Retinal pigment epithelial cell (primary cell): ENCODE data around the gene TNFRSF19.
A peak's percentile ranks its signal among the peaks of the same experiment; 100 is the strongest.

Experiments used
- DNase-seq: peaks from one replicate; pipeline ENCODE4 v3.0.0-alpha.2; 2010; ENCODE audit warnings: low read depth
- H3K4me3 ChIP-seq: 2 replicates; pipeline ENCODE4 v1.5.1; 2011; ENCODE audit warnings: mild to moderate bottlenecking, low read length, control low read depth, moderate library complexity
- CTCF ChIP-seq: conservative IDR thresholded peaks from 2 replicates; pipeline ENCODE4 v1.5.1; 2011; ENCODE audit warnings: low read depth, low read length, control low read depth, inconsistent platforms

TNFRSF19 gene

GRCh38 chr13:23619068-23619855 lies 49.0 kb downstream of the TNFRSF19 start:
- no peak for TF ChIP-seq CTCF
- no peak overlapping the region for H3K4me3 ChIP-seq
- no peak for DNase-seq

- H3K4me3 ChIP-seq: no peak overlapping the region
- TF ChIP-seq CTCF: no peak
- no peak for DNase-seq
Measured at GRCh38 chr13:23620211-23620610, 50.0 kb downstream of the TNFRSF19 start.

GRCh38 chr13:23620613-23621315 lies 50.6 kb downstream of the TNFRSF19 start:
- DNase-seq: no peak
- no peak overlapping the region for H3K4me3 ChIP-seq
- TF ChIP-seq CTCF: no peak

GRCh38 chr13:23621316-23621645 lies 51.1 kb downstream of the TNFRSF19 start:
- no peak for TF ChIP-seq CTCF
- DNase-seq: peak; percentile 84
- H3K4me3 ChIP-seq: no peak overlapping the region

- DNase-seq: no peak
- TF ChIP-seq CTCF: no peak
- no peak overlapping the region for H3K4me3 ChIP-seq
Measured at GRCh38 chr13:23622985-23623384, 52.8 kb downstream of the TNFRSF19 start.

- DNase-seq: no peak
- no peak overlapping the region for H3K4me3 ChIP-seq
- no peak for TF ChIP-seq CTCF
Measured at GRCh38 chr13:23623394-23623793, 53.2 kb downstream of the TNFRSF19 start.

GRCh38 chr13:23626700-23627099 lies 56.5 kb downstream of the TNFRSF19 start:
- TF ChIP-seq CTCF: no peak
- no peak for DNase-seq
- H3K4me3 ChIP-seq: no peak overlapping the region
